ENCODE results near the gene RAB5B. TPM values are rescaled to one million over a fixed set of nuclear protein-coding genes. Genes with fewer than 3 reads are reported as not detected.
"Not testable (repeated sequence)": the region's sequence is repeated elsewhere in the genome, so short reads cannot be mapped to it uniquely, and the experiment has no call there.

Gene RAB5B
- total RNA-seq, 1 donor from 2014 or later = 111 TPM

- ATAC-seq (ENCODE audit: poor library complexity) (no peak), DNase-seq (no peak)
- intact Hi-C loops (cut with DNase I) = no loop called here
Measured at GRCh38 chr12:55972911-55973598, 823 bp upstream of the RAB5B start.

GRCh38 chr12:55974308-55974730 lies 441 bp downstream of the RAB5B start:
- intact Hi-C loops (cut with DNase I) = no loop called here
- ATAC-seq (ENCODE audit: poor library complexity) = peak; percentile 63

GRCh38 chr12:55978393-55978792 lies 4.5 kb downstream of the RAB5B start:
- ATAC-seq (ENCODE audit: poor library complexity) = no peak
- no peak for DNase-seq
- intact Hi-C loops (cut with DNase I) = no loop called here

More at GRCh38 chr12:55974308-55974730, 441 bp downstream of the RAB5B start:
- DNase-seq = no peak

- intact Hi-C loops (cut with DNase I) = no loop called here
- no peak for ATAC-seq (ENCODE audit: poor library complexity)
Measured at GRCh38 chr12:55979069-55979468, 5.2 kb downstream of the RAB5B start.

GRCh38 chr12:55981882-55982281 lies 8.0 kb downstream of the RAB5B start:
- intact Hi-C loops (cut with DNase I); DNase-seq; ATAC-seq (ENCODE audit: poor library complexity): not testable (repeated sequence)

More at GRCh38 chr12:55979069-55979468, 5.2 kb downstream of the RAB5B start:
- DNase-seq = no peak

GRCh38 chr12:55982319-55982936 lies 8.6 kb downstream of the RAB5B start:
- intact Hi-C loops (cut with DNase I) = no loop called here
- DNase-seq (no peak), ATAC-seq (ENCODE audit: poor library complexity) (no peak)

GRCh38 chr12:55983232-55983842 lies 9.5 kb downstream of the RAB5B start:
- ATAC-seq (ENCODE audit: poor library complexity) = peak; percentile 56
- intact Hi-C loops (cut with DNase I) = no loop called here
- DNase-seq = no peak

- intact Hi-C loops (cut with DNase I) = no loop called here
- DNase-seq (no peak), ATAC-seq (ENCODE audit: poor library complexity) (no peak)
Measured at GRCh38 chr12:55984861-55985260, 11.0 kb downstream of the RAB5B start.

GRCh38 chr12:55985341-55985740 lies 11.5 kb downstream of the RAB5B start:
- intact Hi-C loops (cut with DNase I) = no loop called here
- DNase-seq (no peak), ATAC-seq (ENCODE audit: poor library complexity) (no peak)

GRCh38 chr12:55985976-55986375 lies 12.1 kb downstream of the RAB5B start:
- intact Hi-C loops (cut with DNase I); DNase-seq; ATAC-seq (ENCODE audit: poor library complexity): not testable (repeated sequence)

GRCh38 chr12:55991110-55991509 lies 17.2 kb downstream of the RAB5B start:
- ATAC-seq (ENCODE audit: poor library complexity) = no peak
- no peak for DNase-seq
- intact Hi-C loops (cut with DNase I) = no loop called here

GRCh38 chr12:55993230-55993853 lies 19.5 kb downstream of the RAB5B start:
- DNase-seq (no peak), ATAC-seq (ENCODE audit: poor library complexity) (no peak)
- intact Hi-C loops (cut with DNase I) = no loop called here

GRCh38 chr12:55995366-55995765 lies 21.5 kb downstream of the RAB5B start:
- intact Hi-C loops (cut with DNase I) = loop anchor here (5.0 kb wide), 1 partner anchor 47 kb away; the partner anchor contains the start of gene RPS26
- ATAC-seq (ENCODE audit: poor library complexity) (no peak), DNase-seq (no peak)

GRCh38 chr12:55996201-55996714 lies 22.4 kb downstream of the RAB5B start:
- intact Hi-C loops (cut with DNase I) = loop anchor here (5.0 kb wide), 1 partner anchor 46 kb away; the partner anchor contains the start of gene RPS26
- DNase-seq = peak; percentile 58
- peak; percentile 66 for ATAC-seq (ENCODE audit: poor library complexity)

- intact Hi-C loops (cut with DNase I) = loop anchor here (5.0 kb wide), 1 partner anchor 45 kb away; the partner anchor contains the start of gene RPS26
- ATAC-seq (ENCODE audit: poor library complexity) = peak; percentile 99
- peak; percentile 98 for DNase-seq
Measured at GRCh38 chr12:55996715-55997534, 23.0 kb downstream of the RAB5B start, which contains the start of gene SUOX. Gene SUOX, plus strand, starts transcription at chr12:55997276. Its CDS starts 4,946 bp downstream, at chr12:56002222.

- intact Hi-C loops (cut with DNase I) = loop anchor here (5.0 kb wide), 1 partner anchor 45 kb away; the partner anchor contains the start of gene RPS26
- no peak for DNase-seq
- peak; percentile 3 for ATAC-seq (ENCODE audit: poor library complexity)
Measured at GRCh38 chr12:55997535-55997859, 23.6 kb downstream of the RAB5B start.

GRCh38 chr12:55999522-55999921 lies 25.6 kb downstream of the RAB5B start:
- not testable (repeated sequence) for DNase-seq; ATAC-seq (ENCODE audit: poor library complexity)
- intact Hi-C loops (cut with DNase I) = loop anchor here (5.0 kb wide), 1 partner anchor 43 kb away; the partner anchor contains the start of gene RPS26

- intact Hi-C loops (cut with DNase I) = loop anchor here (5.0 kb wide), 1 partner anchor 42 kb away; the partner anchor contains the start of gene RPS26
- not testable (repeated sequence) for ATAC-seq (ENCODE audit: poor library complexity); DNase-seq
Measured at GRCh38 chr12:55999999-56000540, 26.2 kb downstream of the RAB5B start.
